ENCODE data around the gene SHBG. TPM values are rescaled to one million over a fixed set of nuclear protein-coding genes. Genes with fewer than 3 reads are reported as not detected.
"Not testable (repeated sequence)": the region's sequence is repeated elsewhere in the genome, so short reads cannot be mapped to it uniquely, and the experiment has no call there.

Gene SHBG
- total RNA-seq, 1 donor from 2014 or later: 0.13 TPM

- no peak for DNase-seq (ENCODE audit: low read depth in 2 of 2)
Observed at GRCh38 chr17:7611635-7612293, 18.2 kb upstream of the SHBG start.

DNA sequence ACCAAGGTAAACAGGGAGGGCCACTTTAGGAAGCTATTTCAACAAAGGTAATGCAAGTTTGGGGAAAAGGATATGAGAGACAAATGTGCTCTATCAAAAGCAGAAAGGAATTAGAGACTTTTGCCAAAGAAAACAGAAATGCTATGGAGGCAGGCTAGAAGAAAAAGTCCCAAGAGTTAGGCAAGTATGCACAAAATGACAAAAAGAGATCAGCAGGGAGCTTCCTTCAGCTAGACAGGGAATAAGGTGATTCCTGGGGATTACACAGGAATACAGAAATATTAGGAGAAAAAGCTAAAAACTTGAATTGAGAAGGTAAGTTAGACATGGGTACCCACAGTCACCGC, 17.7 kb upstream of the SHBG start:
- DNase-seq (ENCODE audit: low read depth in 2 of 2): no peak

DNA sequence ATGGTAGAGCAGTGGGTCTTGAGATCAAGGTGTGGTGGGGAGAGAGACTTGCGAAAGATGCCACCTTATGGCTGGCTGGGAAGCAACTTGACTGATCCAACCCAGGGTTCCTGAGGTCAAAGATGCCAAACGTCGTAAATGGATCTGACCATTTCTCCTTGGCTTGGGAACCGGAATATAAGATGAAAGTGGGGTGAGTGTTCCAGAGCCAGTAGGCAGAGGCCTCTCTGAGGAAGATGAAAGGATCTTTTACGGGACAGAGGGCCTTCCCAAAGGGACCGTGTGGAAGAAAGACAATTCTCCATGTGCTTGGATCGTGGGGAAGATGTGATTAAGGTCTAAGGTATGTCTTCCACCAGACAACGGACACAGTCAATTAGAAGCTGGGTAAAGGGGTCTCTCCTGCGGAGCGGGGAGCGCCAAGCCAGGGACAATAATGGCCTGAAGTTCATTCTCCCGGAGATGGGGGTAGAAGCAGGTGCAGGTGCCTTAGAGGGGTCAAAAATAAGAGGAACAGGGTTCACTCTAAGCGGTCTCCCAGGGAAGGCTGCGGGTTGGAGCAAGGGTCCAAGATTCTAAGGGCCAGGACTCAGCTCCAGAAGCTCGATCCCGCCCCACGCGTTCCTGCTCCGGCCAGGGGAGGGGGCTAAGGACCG, 16.0 kb upstream of the SHBG start:
- no peak for DNase-seq (ENCODE audit: low read depth in 2 of 2)

- peak; percentile 99 to 100 for DNase-seq (ENCODE audit: low read depth in 2 of 2)
Observed at GRCh38 chr17:7614425-7615264, 15.3 kb upstream of the SHBG start, which contains the start of gene FXR2. TSS of gene FXR2 (minus strand) at chr17:7614897. CDS start at chr17:7614532, 365 bp downstream.

GRCh38 chr17:7615265-7615747, 14.6 kb upstream of the SHBG start:
- DNase-seq (ENCODE audit: low read depth in 2 of 2): no peak

- no peak for DNase-seq (ENCODE audit: low read depth in 2 of 2)
Observed at GRCh38 chr17:7618608-7619007, 11.3 kb upstream of the SHBG start.

DNA sequence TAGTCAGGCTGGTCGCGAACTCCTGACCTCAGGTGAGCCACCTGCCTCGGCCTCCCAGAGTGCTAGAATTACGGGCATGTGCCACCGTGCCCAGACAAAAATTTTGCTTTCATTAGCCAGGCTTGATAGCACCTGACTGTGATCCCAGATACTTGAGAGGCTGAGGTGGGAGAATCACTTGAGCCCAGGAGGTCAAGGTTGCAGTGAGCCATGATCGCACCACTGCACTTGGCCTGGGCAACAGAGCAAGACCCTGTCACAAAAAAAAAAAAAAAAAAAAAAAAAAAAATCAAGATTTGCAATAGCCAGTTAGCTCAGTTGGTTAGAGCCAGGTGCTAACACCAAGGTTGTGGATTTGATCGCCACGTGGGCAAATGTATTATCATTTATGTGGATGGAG, 9.1 kb upstream of the SHBG start:
- no peak for DNase-seq (ENCODE audit: low read depth in 2 of 2)

GRCh38 chr17:7623661-7624060, 6.3 kb upstream of the SHBG start:
- DNase-seq (ENCODE audit: low read depth in 2 of 2): no peak

- DNase-seq (ENCODE audit: low read depth in 2 of 2): not testable (repeated sequence)
Observed at GRCh38 chr17:7625749-7626148, 4.2 kb upstream of the SHBG start.

- no peak for DNase-seq (ENCODE audit: low read depth in 2 of 2)
Observed at GRCh38 chr17:7626307-7626706, 3.6 kb upstream of the SHBG start.

GRCh38 chr17:7626956-7627249, 3.0 kb upstream of the SHBG start:
- no peak for DNase-seq (ENCODE audit: low read depth in 2 of 2)

- peak; percentile 89 to 94 for DNase-seq (ENCODE audit: low read depth in 2 of 2)
Observed at GRCh38 chr17:7627250-7628121, 2.4 kb upstream of the SHBG start, which contains the start of gene SAT2. TSS of gene SAT2 (minus strand) at chr17:7627821. CDS start at chr17:7627635, 186 bp downstream.

DNA sequence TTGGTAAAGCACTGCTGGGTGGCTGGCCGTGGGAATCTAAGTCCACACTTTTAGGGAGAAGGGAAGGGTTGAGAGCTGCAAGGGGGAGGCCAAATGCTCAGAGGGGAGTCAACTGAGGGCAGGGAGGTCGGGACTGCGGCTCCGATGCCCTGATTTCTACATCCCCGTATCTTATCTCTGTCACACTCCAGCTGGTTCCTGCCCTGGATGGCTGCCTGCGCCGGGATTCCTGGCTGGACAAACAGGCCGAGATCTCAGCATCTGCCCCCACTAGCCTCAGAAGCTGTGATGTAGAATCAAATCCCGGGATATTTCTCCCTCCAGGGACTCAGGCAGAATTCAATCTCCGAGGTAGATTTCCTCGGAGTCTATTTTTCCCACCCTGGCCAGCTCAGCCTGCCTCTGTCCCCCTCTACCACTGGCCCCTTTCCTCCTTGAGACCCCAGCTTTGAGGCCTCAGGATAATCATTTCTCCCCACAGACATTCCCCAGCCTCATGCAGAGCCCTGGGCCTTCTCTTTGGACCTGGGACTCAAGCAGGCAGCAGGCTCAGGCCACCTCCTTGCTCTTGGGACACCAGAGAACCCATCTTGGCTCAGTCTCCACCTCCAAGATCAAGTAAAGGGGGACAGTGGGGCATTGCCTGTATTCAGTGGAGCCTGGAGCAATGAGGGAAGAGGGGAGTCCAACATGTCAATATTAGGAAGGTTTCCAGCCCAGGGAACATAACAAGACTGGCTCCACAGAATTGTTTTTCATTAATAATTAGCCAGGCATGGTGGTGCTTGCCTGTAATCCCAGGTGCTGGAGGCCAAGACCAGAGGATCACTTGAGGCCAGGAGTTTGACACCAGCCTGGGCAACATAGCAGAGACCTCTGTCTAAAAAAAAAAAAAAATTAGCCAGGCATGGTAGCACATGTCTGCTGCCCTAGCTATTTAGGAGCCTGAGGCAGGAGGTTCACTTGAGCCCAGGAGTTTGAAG, 1.8 kb downstream of the SHBG start:
- DNase-seq (ENCODE audit: low read depth in 2 of 2): no peak

- DNase-seq (ENCODE audit: low read depth in 2 of 2): peak in 1 of 2 donors; percentile 50
Observed at GRCh38 chr17:7632492-7632894, 2.6 kb downstream of the SHBG start.

- no peak for DNase-seq (ENCODE audit: low read depth in 2 of 2)
Observed at GRCh38 chr17:7633093-7633492, 3.2 kb downstream of the SHBG start.

DNA sequence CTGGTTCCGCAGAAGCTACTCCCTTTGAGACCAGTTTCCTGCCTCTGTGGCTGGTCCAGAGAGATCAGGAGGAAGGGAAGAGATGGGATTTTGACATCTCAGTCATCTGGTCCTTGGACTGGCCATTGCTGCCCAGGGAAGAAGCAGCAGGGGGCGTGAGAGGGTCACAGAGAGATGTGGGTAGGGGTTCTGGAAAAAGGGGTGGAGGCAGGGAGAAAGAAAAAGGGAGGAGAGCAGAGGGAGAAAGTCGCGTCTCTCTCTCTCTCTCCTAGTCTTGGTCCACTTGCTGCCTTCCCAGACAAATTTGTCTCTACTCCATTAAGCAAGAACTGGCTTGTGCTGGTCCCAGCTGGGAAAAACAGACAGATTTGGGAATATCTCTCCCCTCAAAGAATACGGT, 4.4 kb downstream of the SHBG start:
- peak in 1 of 2 donors; percentile 54 for DNase-seq (ENCODE audit: low read depth in 2 of 2)

- no peak for DNase-seq (ENCODE audit: low read depth in 2 of 2)
Observed at GRCh38 chr17:7636163-7636562, 6.2 kb downstream of the SHBG start.

- DNase-seq (ENCODE audit: low read depth in 2 of 2): no peak
Observed at GRCh38 chr17:7640783-7641182, 10.8 kb downstream of the SHBG start.

DNA sequence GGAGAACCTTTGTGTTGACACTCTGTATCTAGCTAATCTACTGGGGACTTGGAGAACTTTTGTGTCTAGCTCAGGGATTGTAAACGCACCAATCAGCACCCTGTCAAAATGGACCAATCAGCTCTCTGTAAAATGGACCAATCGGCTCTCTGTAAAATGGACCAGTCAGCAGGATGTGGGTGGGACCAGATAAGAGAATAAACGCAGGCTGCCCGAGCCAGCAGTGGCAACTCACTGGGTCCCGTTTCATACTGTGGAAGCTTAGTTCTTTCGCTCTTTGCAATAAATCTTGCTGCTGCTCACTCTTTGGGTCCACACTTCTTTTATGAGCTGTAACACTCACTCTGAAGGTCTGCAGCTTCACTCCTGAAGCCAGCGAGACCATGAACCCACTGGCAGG, 11.7 kb downstream of the SHBG start:
- DNase-seq (ENCODE audit: low read depth in 2 of 2): not testable (repeated sequence)

DNA sequence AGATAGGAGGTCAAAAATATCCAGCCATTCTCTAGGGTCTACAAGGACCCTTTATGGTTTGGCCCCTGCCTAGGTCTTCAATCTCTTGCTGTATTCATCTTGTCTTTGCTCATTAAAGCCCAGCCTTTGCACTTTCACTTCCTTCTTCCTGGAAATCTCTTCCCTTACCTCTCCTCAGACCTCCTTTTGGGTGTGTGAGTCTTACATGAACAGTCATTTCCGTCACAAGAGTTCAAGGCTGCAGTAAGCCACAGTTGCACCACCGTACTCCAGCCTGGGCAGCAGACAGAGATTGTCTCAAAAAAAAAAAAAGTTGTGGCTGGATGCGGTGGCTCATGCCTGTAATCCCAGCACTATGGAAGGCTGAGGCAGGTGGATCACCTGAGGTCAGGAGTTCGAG, 14.8 kb downstream of the SHBG start:
- DNase-seq (ENCODE audit: low read depth in 2 of 2): no peak
